GM12873 (cell line): Measurements from ENCODE around the gene KRTAP10-6.

ENCODE experiments used
- TF ChIP-seq, protein P1 (sequence below): IDR thresholded peaks from 2 replicates; pipeline ENCODE4 v1.5.1; 2012; ENCODE audit warnings: low read depth, mild to moderate bottlenecking, moderate library complexity, low read length, control low read depth; ENCODE audit not compliant: insufficient read depth; ENCODE audit errors: missing control alignments

The KRTAP10-6 gene, protein sequence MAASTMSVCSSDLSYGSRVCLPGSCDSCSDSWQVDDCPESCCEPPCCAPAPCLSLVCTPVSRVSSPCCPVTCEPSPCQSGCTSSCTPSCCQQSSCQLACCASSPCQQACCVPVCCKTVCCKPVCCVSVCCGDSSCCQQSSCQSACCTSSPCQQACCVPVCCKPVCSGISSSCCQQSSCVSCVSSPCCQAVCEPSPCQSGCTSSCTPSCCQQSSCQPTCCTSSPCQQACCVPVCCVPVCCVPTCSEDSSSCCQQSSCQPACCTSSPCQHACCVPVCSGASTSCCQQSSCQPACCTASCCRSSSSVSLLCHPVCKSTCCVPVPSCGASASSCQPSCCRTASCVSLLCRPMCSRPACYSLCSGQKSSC

DNA sequence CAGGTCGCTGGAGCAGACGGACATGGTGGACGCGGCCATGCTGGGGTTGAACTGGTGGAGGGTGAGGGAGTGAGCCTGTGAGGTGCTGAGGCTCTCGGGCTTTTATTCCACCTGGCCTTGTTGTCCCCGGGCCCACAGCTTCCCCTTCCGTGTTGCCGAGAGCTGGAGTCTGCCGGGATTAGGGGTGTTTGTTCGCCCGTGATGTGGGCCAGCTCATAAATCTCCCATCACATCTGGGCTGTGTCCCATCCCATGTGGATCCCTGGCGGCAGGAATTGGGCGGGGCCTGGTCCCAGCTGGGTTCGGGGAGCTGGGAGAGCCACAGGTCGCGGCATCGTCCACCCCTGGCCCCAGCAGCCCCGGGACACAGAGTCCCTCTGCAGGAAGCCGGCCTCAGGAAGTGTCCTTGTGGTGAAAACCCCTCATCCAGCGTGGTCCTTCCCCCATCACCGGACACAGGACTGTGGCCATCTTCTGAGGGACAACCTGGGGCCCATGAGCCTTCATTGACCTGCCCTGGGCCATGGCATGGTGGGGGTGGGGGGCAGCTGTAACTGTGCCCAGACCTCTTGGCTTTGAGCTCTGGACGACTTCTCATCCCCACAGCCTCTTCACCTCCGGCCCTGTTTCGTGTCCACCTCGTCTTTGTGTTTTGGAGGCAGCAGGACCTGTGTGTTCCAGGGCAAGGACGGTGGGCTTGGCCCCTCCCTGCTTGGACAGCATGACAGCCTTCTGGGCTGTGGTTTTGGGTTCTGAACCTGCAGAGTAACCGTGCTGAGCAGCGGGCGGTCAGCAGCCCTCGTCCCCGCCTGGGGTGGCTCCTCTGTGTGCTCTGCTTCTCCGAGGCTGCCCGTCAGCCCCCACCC is at the start of gene KRTAP10-6:
TSS of gene KRTAP10-6 (minus strand) at position 60 of the 866 bp plus-strand sequence. CDS start at position 39, 21 bp downstream.
- TF ChIP-seq, protein P1, sequence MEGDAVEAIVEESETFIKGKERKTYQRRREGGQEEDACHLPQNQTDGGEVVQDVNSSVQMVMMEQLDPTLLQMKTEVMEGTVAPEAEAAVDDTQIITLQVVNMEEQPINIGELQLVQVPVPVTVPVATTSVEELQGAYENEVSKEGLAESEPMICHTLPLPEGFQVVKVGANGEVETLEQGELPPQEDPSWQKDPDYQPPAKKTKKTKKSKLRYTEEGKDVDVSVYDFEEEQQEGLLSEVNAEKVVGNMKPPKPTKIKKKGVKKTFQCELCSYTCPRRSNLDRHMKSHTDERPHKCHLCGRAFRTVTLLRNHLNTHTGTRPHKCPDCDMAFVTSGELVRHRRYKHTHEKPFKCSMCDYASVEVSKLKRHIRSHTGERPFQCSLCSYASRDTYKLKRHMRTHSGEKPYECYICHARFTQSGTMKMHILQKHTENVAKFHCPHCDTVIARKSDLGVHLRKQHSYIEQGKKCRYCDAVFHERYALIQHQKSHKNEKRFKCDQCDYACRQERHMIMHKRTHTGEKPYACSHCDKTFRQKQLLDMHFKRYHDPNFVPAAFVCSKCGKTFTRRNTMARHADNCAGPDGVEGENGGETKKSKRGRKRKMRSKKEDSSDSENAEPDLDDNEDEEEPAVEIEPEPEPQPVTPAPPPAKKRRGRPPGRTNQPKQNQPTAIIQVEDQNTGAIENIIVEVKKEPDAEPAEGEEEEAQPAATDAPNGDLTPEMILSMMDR, result no peak

DNA sequence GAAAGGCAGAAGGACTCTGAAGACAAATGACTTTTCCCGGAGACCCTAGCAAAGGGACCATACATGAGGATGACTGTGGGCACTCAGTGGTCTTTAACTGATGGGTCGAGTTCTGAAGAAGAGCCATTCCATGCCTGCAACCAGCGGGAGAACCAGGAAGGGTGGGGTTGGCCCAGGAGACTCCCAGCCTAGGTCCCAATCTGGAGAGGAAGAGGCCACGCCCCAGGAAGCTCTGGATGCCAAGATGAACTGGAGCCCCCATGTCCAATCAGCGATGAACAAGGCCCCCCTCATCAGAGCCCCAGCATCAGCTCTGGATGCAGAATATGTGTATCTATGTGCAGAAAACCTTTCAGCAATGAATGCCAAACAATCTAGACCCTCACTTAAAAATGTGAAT is 48.5 kb upstream of the KRTAP10-6 start:
- TF ChIP-seq, protein P1, result no peak

DNA sequence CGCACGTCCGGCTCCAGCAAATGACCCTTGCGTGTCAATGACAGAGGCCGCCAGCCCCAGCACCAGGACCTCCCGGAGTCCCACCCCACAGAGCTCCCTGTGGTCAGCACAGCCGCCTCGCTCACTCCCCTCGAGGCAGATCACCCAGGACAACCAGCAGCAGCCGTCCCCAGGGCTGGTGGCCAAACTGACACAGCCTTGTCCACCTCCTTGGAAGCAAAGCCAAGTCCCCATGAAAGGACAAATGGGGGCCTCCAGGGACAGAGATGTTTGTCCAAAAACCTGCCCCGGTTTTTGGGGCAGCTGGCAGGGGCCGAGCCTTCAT is 47.0 kb upstream of the KRTAP10-6 start:
- TF ChIP-seq, protein P1, result no peak

DNA sequence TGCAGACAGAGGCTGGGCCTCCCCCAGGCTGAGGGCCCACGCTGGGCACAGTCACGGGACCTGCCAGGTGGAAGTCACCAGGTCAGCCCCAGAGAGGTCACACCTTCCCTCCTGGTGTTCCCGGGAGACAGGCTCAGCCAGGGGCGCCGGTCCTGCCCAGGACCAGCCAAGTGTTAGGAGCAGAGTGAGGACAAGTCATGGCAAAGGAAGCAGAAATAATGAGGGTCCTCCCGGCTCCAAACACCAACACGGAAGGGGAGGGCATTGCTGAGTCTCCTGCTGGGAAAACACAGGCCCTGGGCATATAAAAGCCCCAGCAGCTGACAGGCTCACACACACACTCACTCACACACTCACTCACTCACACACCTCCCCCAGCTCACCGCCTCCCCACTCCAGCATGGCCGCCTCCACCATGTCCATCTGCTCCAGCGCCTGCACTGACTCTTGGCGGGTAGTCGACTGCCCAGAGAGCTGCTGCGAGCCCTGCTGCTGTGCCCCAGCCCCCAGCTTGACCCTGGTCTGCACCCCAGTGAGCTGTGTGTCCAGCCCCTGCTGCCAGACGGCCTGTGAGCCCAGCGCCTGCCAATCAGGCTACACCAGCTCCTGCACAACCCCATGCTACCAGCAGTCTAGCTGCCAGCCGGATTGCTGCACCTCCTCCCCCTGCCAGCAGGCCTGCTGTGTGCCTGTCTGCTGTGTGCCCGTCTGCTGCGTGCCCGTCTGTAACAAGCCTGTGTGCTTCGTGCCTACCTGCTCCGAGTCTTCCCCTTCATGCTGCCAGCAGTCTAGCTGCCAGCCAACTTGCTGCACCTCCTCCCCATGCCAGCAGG is 44.9 kb upstream of the KRTAP10-6 start, which contains the start of gene KRTAP10-10:
TSS of gene KRTAP10-10 (plus strand) at position 339 of the 833 bp plus-strand sequence. CDS start at position 401, 62 bp downstream.
- TF ChIP-seq, protein P1, result no peak

DNA sequence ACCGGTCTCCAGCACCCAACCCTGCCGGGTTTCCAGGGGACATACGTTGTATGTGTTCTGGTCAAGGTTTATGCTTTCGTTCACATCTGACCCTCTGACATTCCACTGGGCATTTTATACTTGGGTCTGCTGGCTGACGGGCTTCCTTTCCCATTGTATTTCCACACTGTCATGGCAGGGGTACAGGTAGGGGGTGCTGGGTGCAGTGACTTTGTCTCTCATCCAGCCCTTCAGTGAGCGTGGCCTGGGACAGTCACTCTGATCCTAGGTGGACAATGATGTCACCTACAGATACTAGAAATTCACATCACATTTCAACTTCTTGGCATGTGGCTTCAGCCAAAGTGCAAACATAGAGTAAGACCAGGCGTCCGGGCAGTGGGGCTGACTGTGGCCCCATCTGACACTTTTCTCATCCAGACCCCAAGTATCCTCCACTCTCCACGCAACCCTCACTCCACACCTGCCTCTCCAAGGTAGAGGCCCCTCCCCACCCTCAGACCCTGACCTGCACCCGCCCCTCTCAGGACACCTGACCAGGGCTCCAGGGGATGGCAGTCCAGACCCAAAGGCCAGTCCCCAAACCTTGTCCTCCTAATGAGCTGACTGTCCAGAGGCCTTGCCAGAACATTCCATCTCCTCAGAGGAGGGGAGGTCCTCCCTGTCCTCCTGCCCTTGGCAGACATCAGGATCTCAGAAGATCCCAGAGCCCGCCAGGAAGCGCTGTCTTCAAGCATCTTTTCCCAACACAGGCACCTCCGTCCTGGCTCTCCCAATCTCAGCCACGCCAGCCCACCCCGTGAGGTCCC is 44.1 kb upstream of the KRTAP10-6 start:
- TF ChIP-seq, protein P1, result no peak

DNA sequence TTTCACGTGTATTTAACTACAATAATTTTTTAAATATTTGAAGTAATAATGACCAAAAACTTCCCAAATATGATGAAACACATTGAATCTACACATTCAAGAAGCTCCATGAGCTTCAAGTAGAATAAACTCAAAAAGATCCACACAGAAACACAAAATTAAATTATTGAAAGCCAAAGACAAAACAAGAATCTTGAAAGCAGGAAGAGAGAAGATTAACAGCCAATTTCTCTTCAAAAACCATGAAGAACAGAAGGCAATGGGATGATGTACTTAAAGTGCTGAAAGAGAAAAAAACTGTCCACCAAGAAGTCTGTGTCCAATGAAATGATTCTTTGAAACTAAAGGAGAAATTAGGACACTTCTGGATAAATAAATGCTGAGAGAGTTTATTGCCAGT is 39.8 kb upstream of the KRTAP10-6 start:
- TF ChIP-seq, protein P1, result no peak
